Left lung (tissue), 10 donors: ENCODE measurements around the gene CLCNKB. TPM values are rescaled to one million over a fixed set of nuclear protein-coding genes. Genes with fewer than 3 reads are reported as not detected.
A peak's percentile ranks its signal among the peaks of the same experiment; 100 is the strongest.

Experiments used
- ATAC-seq: fragments of 200-7000 bp; cut with Tn5 transposase; one replicate; pipeline ENCODE4 v1.9.1; 2020; ENCODE audit warnings: moderate library complexity
- DNase-seq, 4 donors: peaks; one replicate each; pipeline ENCODE4 v3.0.0-alpha.2; 2013 to 2020
- H3K27ac ChIP-seq, 2 donors: fragments of 200-600 bp; sonication (generic) in 1 of 2; one replicate each; pipeline versions ENCODE4 v1.5.0 to v1.8.0; 2020 to 2021
- H3K27me3 ChIP-seq, 2 donors: fragments of 200-600 bp; sonication (generic) in 1 of 2; one replicate each; pipeline versions ENCODE4 v1.5.0 to v1.8.0; 2020 to 2021
- H3K36me3 ChIP-seq, 2 donors: fragments of 200-600 bp; sonication (generic) in 1 of 2; one replicate each; pipeline versions ENCODE4 v1.5.0 to v1.8.0; 2020 to 2021
- H3K4me1 ChIP-seq, 2 donors: fragments of 200-600 bp; one replicate each; pipeline ENCODE4 v1.8.0; 2021
- H3K4me3 ChIP-seq, 2 donors: fragments of 200-600 bp; sonication (generic) in 1 of 2; one replicate each; pipeline versions ENCODE4 v1.5.0 to v1.8.0; 2020 to 2021; ENCODE audit warnings: mild to moderate bottlenecking in 1 of 2
- H3K9me3 ChIP-seq, 2 donors: fragments of 200-600 bp; sonication (generic) in 1 of 2; one replicate each; pipeline versions ENCODE4 v1.5.0 to v1.8.0; 2020 to 2021
- CTCF ChIP-seq, 2 donors: fragments of 200-600 bp; sonication (generic) in 1 of 2; IDR thresholded peaks; one replicate each; pipeline versions ENCODE4 v1.5.0 to v1.8.0; 2021; ENCODE audit warnings: antibody characterized with exemption in 2 of 2
- intact Hi-C, 2 donors: fragments of 100-400 bp; cut with DNase I; formaldehyde crosslinking; loops; one replicate each; pipeline versions ENCODE4 v1.11.2 to v1.14.2; 2022
- polyA plus RNA-seq, 6 donors: library from polyadenylated mRNA; unstranded; fragments of 120-200 nt; gene quantifications; one replicate each; pipeline ENCODE4 v1.2.1, GENCODE V29; 2013; ENCODE audit not compliant: insufficient read length in 6 of 6
- total RNA-seq, 2 donors: library from RNA; stranded (reverse); fragmentation: NEBNext Ultra II Directional; extraction: Animal tissue kit (Norgen Biotek cat#: 25700); gene quantifications; one replicate each; pipeline ENCODE4 v1.2.1, GENCODE V29; 2021
- donor health status: DM: no; HTN: yes; CAD: no.
- donor health status: DM: no; HTN: no; CAD: no.

Gene CLCNKB
- total and polyA plus RNA-seq, 8 donors = 1.1 to 8.0 (median 4.9) TPM; not detected in 1

GRCh38 chr1:16017461-16018303 lies 25.9 kb upstream of the CLCNKB start, which contains the start of gene HSPB7:
HSPB7 (minus strand) TSS chr1:16018043; CDS start chr1:16017963, 80 bp downstream.
- Histone ChIP-seq H3K27me3 (peaks cover 0 to 11% of the 10 kb centered on the region in 2 donors), H3K27ac (peak within 1 kb of the TSS; percentile 18 to 70), H3K36me3 (no peaks in the 10 kb centered on the region), H3K4me1 (peaks cover 11 to 19% of the 10 kb centered on the region in 2 donors), H3K9me3 (no peaks in the 10 kb centered on the region), H3K4me3 (no peak within 1 kb of the TSS)
- ATAC-seq (peak; percentile 36), DNase-seq (peak; percentile 62 to 77 (median 74))
- intact Hi-C loops = no loop called here
- TF ChIP-seq CTCF (IDR thresholded peaks at IDR 0.05) = no peak

DNA sequence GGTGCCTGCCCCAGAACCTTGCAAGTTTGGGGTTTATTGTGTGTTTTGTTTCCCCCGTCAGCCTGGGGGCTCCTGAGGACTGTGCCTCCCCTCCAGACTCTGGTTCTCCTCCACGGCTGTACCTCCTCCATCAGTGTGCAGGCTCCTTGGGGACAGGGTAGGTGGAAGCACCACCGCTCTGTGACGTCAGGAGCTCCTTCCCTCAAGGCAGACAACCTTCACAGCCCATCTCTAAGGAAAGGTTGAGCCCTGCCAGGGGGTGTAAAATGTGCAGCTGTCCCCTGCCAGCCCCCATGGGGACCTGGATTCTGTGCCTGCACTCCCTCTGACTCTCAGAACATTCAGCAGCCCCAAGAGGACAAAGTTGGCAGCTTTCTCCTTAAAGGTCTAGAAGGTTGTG lies 25.3 kb upstream of the CLCNKB start:
- Histone ChIP-seq H3K4me1 (peaks cover 4 to 13% of the 10 kb centered on the region in 2 donors), H3K36me3 (no peaks in the 10 kb centered on the region), H3K4me3 (no peak overlapping the region), H3K27me3 (peaks cover 0 to 4% of the 10 kb centered on the region in 2 donors), H3K9me3 (no peaks in the 10 kb centered on the region), H3K27ac (peak overlapping the region; percentile 18 to 70)
- no peak for DNase-seq
- no peak for TF ChIP-seq CTCF (IDR thresholded peaks at IDR 0.05)
- no peak for ATAC-seq
- intact Hi-C loops = no loop called here

GRCh38 chr1:16018749-16019643 lies 24.6 kb upstream of the CLCNKB start:
- Histone ChIP-seq H3K27ac (peak overlapping the region in 1 of 2 donors; percentile 70), H3K9me3 (no peaks in the 10 kb centered on the region), H3K36me3 (no peaks in the 10 kb centered on the region), H3K27me3 (no peaks in the 10 kb centered on the region), H3K4me3 (no peak overlapping the region), H3K4me1 (peaks cover 0 to 12% of the 10 kb centered on the region in 2 donors)
- DNase-seq (peak in 1 of 4 donors; percentile 41), ATAC-seq (no peak)
- intact Hi-C loops = no loop called here
- TF ChIP-seq CTCF (IDR thresholded peaks at IDR 0.05) = no peak

GRCh38 chr1:16019644-16020277 lies 23.8 kb upstream of the CLCNKB start:
- H3K36me3 ChIP-seq = no peaks in the 10 kb centered on the region
- ATAC-seq = no peak
- TF ChIP-seq CTCF (IDR thresholded peaks at IDR 0.05) = no peak
- no peak overlapping the region for H3K27ac ChIP-seq
- H3K27me3 ChIP-seq = no peaks in the 10 kb centered on the region
- H3K4me1 ChIP-seq = peaks cover 0 to 12% of the 10 kb centered on the region in 2 donors
- no peak overlapping the region for H3K4me3 ChIP-seq
- intact Hi-C loops = no loop called here
- no peaks in the 10 kb centered on the region for H3K9me3 ChIP-seq
- peak in 2 of 4 donors; percentile 52 to 65 for DNase-seq
